Immature natural killer cell (primary cell): ENCODE data around the gene F8A1. TPM values are rescaled to one million over a fixed set of nuclear protein-coding genes. Genes with fewer than 3 reads are reported as not detected.
"Not testable (repeated sequence)": the region's sequence is repeated elsewhere in the genome, so short reads cannot be mapped to it uniquely, and the experiment has no call there.

Source experiments
- DNase-seq, 3 donors: peaks; one replicate each; pipeline ENCODE4 v3.0.0; 2022; ENCODE audit warnings: mixed read lengths in 1 of 3
- H3K27ac Mint-ChIP-seq, 6 donors: one replicate each; pipeline ENCODE4 v1.8.0; 2020; ENCODE audit warnings: mixed read lengths in 6 of 6, mild to moderate bottlenecking in 5 of 6, inconsistent platforms in 4 of 6, moderate library complexity in 3 of 6
- H3K27me3 Mint-ChIP-seq, 3 donors: one replicate each; pipeline ENCODE4 v1.8.0; 2020 to 2021; ENCODE audit warnings: low read depth in 3 of 3, mild to moderate bottlenecking in 3 of 3, mixed read lengths in 3 of 3, moderate library complexity in 3 of 3, inconsistent platforms in 1 of 3
- H3K36me3 Mint-ChIP-seq, 3 donors: one replicate each; pipeline ENCODE4 v1.8.0; 2020; ENCODE audit warnings: mixed read lengths in 3 of 3, inconsistent platforms in 2 of 3, mild to moderate bottlenecking in 2 of 3
- H3K4me1 Mint-ChIP-seq, 2 donors: one replicate each; pipeline ENCODE4 v1.8.0; 2020; ENCODE audit warnings: inconsistent platforms in 2 of 2, mild to moderate bottlenecking in 2 of 2, mixed read lengths in 2 of 2, moderate library complexity in 1 of 2
- H3K4me3 Mint-ChIP-seq, 5 donors: one replicate each; pipeline ENCODE4 v1.8.0; 2020; ENCODE audit warnings: mild to moderate bottlenecking in 5 of 5, mixed read lengths in 5 of 5, inconsistent platforms in 3 of 5, moderate library complexity in 3 of 5
- H3K9me3 Mint-ChIP-seq, 6 donors: one replicate each; pipeline ENCODE4 v1.8.0; 2020; ENCODE audit warnings: mild to moderate bottlenecking in 6 of 6, mixed read lengths in 6 of 6, inconsistent platforms in 4 of 6, moderate library complexity in 3 of 6
- polyA plus RNA-seq, 3 donors: library from polyadenylated mRNA; unstranded; fragments of 300-500 nt; fragmentation: Illumina TruSeq; gene quantifications; one replicate each; pipeline ENCODE4 v1.2.3, GENCODE V29; 2021

Gene F8A1
- polyA plus RNA-seq, 3 donors from 2014 or later: 18.9 to 31.3 (median 27.0) TPM

GRCh38 chrX:154908821-154909220 lies 22.7 kb downstream of the F8A1 start:
- H3K36me3 Mint-ChIP-seq: no peaks in the 10 kb centered on the region
- peaks cover 3 to 12% (median 12%) of the 10 kb centered on the region in 3 donors for H3K27me3 Mint-ChIP-seq
- H3K9me3 Mint-ChIP-seq: no peaks in the 10 kb centered on the region
- no peak overlapping the region for H3K27ac Mint-ChIP-seq
- H3K4me1 Mint-ChIP-seq: no peaks in the 10 kb centered on the region
- no peak overlapping the region for H3K4me3 Mint-ChIP-seq
- no peak for DNase-seq

DNA sequence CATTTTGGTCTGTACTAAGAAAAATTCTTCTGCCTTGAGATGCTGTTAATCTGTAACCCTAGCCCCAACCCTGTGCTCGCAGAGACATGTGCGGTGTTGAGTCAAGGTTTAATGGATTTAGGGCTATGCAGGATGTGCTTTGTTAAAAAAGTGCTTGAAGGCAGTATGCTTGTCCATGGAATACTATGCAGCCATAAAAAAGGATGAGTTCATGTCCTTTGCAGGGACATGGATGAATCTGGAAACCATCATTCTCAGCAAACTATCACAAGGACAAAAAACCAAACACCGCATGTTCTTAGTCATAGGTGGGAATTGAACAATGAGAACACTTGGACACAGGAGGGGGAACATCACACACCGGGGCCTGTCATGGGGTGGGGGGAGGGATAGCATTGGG lies 23.9 kb downstream of the F8A1 start:
- not testable (repeated sequence) for H3K27me3 Mint-ChIP-seq, H3K4me3 Mint-ChIP-seq, H3K27ac Mint-ChIP-seq, H3K9me3 Mint-ChIP-seq, H3K4me1 Mint-ChIP-seq, DNase-seq, H3K36me3 Mint-ChIP-seq

- not testable (repeated sequence) for H3K27me3 Mint-ChIP-seq, H3K36me3 Mint-ChIP-seq, H3K4me1 Mint-ChIP-seq, H3K9me3 Mint-ChIP-seq, DNase-seq, H3K4me3 Mint-ChIP-seq, H3K27ac Mint-ChIP-seq
Observed at GRCh38 chrX:154910528-154910927, 24.4 kb downstream of the F8A1 start.

GRCh38 chrX:154914052-154914451 lies 27.9 kb downstream of the F8A1 start:
- Mint-ChIP-seq H3K36me3 (no peaks in the 10 kb centered on the region), H3K4me1 (no peaks in the 10 kb centered on the region), H3K4me3 (no peak overlapping the region), H3K27ac (no peak overlapping the region), H3K9me3 (no peaks in the 10 kb centered on the region), H3K27me3 (peaks cover 3 to 7% (median 3%) of the 10 kb centered on the region in 3 donors)
- no peak for DNase-seq

DNA sequence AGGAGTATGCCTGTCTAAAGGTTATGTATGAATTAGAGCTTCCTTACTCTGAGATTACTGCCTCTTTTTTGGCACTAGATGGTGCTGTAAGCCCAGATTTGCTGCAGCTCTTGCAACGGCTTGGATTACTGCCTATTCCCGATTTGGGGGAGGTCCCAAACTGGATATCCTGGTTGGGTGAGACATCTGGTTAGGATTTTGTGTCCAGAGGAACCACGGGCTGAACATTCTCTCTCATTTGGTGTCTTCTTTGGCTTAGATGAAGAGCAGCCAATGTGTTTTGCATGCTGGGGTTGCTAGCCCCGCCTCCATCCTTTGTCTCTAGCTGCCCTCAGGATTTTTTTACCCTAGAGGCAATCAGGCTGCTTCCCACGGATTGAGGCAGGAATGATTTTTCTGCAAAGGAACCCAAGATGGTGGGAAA lies 31.9 kb downstream of the F8A1 start:
- no peaks in the 10 kb centered on the region for H3K4me1 Mint-ChIP-seq
- no peak overlapping the region for H3K27ac Mint-ChIP-seq
- H3K36me3 Mint-ChIP-seq: no peaks in the 10 kb centered on the region

GRCh38 chrX:154924771-154925170 lies 38.6 kb downstream of the F8A1 start:
- not testable (repeated sequence) for H3K27ac Mint-ChIP-seq, H3K4me3 Mint-ChIP-seq, H3K36me3 Mint-ChIP-seq, DNase-seq, H3K4me1 Mint-ChIP-seq, H3K9me3 Mint-ChIP-seq
- peaks cover 0 to 17% (median 4%) of the 10 kb centered on the region in 3 donors for H3K27me3 Mint-ChIP-seq

More for the DNA sequence above, 31.9 kb downstream of the F8A1 start:
- no peaks in the 10 kb centered on the region for H3K9me3 Mint-ChIP-seq
- H3K4me3 Mint-ChIP-seq: peak overlapping the region in 4 of 5 donors; percentile 7 to 62 (median 50)
- peaks cover 0 to 7% (median 3%) of the 10 kb centered on the region in 3 donors for H3K27me3 Mint-ChIP-seq
- DNase-seq: peak; percentile 6 to 44 (median 30)

Other genes starting within 250 kb of the F8A1 start
- not detected for gene CTAG2, start 232.8 kb upstream of the F8A1 start, polyA plus RNA-seq
- 10 to 100 TPM in 2 of 3 donors, 1 to 10 TPM in 1; 9.3 to 23.6 (median 15.6) TPM for gene GAB3, start 135.3 kb upstream of the F8A1 start, polyA plus RNA-seq
- 10 to 100 TPM; 21.1 to 35.5 (median 32.3) TPM for gene DKC1, start 123.5 kb upstream of the F8A1 start, polyA plus RNA-seq
- 10 to 100 TPM; 18.0 to 37.5 (median 23.2) TPM for gene MPP1, start 80.9 kb upstream of the F8A1 start, polyA plus RNA-seq
- gene SMIM9, start 51.7 kb upstream of the F8A1 start, polyA plus RNA-seq: not detected
- 1 to 10 TPM; 1.1 to 3.4 (median 2.7) TPM for gene F8, start 136.4 kb downstream of the F8A1 start, polyA plus RNA-seq
- gene FUNDC2, start 140.5 kb downstream of the F8A1 start, polyA plus RNA-seq: 100 to 1,000 TPM; 182 to 241 (median 234) TPM
- 10 to 100 TPM; 23.3 to 26.3 (median 23.6) TPM for gene CMC4, start 184.8 kb downstream of the F8A1 start, polyA plus RNA-seq
- 10 to 100 TPM; 28.8 to 55.6 (median 33.0) TPM for gene MTCP1, start 184.8 kb downstream of the F8A1 start, polyA plus RNA-seq
- 10 to 100 TPM; 19.4 to 34.2 (median 24.5) TPM for gene BRCC3, start 185.2 kb downstream of the F8A1 start, polyA plus RNA-seq